PC-9 (cell line): Measurements from ENCODE around the gene BAIAP2L1.

ENCODE experiments used
- EZH2 ChIP-seq: fragments of 200-600 bp; sonication (generic); IDR thresholded peaks from 2 replicates; pipeline ENCODE4 v1.8.0; 2017; ENCODE audit warnings: antibody characterized with exemption, low read depth
- TF ChIP-seq, protein P1 (sequence below): fragments of 200-600 bp; sonication (generic); conservative IDR thresholded peaks from 2 replicates; pipeline ENCODE4 v1.6.1; 2017; ENCODE audit warnings: mixed run types, antibody characterized with exemption, mild to moderate bottlenecking, moderate library complexity

DNA sequence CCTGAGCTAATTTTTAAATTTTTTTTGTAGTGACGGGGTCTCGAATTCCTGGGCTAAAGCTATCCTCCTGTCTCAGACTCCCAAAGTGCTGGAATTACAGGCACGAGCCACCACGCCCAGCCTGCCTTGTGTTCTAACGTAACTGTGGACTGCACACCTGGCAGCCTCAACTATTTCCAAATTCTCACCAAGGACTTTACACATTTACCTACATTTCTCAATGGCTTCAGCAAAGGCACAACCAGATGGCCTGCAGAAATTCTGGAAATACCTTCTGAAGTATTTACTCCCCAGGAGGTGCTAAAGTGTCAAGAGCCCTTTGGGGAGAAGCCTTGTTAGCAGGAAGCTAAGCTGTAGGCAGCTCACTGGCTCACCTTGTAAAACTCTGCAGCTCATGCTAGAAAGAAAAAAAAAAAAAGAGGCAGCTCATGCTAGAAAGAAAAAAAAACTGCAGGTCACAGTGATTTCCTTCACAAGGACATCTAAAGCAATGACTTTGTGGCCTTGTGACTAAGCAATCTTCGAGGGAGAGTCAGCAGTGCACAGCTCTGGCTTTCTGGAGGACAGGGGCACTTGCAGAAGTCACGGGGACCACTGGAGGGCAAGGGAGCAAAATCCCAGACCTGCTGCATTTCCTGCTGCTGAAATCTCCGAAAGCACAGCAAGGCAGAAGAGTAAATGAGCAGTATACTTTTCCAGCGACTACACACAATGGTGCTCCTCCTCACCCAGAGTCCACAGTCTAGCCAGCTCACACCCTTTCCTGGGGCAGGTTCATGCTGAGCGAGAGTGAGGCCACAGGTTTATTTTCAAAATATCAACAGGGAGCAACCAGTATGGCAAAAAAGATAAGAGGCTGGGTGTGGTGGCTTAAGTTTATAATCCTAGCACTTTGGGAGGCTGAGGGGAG lies 40.4 kb downstream of the BAIAP2L1 start:
- TF ChIP-seq, protein P1, sequence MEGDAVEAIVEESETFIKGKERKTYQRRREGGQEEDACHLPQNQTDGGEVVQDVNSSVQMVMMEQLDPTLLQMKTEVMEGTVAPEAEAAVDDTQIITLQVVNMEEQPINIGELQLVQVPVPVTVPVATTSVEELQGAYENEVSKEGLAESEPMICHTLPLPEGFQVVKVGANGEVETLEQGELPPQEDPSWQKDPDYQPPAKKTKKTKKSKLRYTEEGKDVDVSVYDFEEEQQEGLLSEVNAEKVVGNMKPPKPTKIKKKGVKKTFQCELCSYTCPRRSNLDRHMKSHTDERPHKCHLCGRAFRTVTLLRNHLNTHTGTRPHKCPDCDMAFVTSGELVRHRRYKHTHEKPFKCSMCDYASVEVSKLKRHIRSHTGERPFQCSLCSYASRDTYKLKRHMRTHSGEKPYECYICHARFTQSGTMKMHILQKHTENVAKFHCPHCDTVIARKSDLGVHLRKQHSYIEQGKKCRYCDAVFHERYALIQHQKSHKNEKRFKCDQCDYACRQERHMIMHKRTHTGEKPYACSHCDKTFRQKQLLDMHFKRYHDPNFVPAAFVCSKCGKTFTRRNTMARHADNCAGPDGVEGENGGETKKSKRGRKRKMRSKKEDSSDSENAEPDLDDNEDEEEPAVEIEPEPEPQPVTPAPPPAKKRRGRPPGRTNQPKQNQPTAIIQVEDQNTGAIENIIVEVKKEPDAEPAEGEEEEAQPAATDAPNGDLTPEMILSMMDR, result no peak
- TF ChIP-seq EZH2, result no peak
